ENCODE data around the gene ZNF536. TPM values are rescaled to one million over a fixed set of nuclear protein-coding genes. Genes with fewer than 3 reads are reported as not detected.

Gene ZNF536
- total RNA-seq, 4 donors from 2014 or later = 0.44 to 7.4 (median 0.88) TPM

DNA sequence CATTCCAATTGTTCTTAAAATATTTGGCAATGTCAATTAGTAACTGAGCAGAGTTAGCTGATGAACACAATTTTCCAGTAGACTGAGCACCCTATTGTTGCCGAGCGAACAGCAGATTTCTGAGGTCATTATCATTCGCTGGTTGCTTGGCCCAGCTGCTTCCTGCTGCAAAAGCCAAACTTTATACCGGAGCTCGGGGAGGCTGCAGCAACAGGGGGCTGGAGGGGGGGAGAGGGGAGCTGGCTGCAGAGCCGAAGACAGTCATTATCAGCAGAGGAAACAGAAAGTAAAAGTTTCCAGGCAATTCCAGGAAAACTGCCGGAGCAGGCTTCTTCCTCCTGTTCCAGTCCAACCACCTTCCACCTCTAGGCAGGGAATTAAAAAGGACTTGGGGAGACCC is 77.9 kb downstream of the ZNF536 start:
- DNase-seq = no peak
- Histone ChIP-seq H3K4me1 (peaks cover 0 to 26% (median 0%) of the 10 kb centered on the region in 3 donors), H3K27ac (peak overlapping the region in 3 of 4 donors; percentile 44 to 61 (median 59)), H3K4me3 (peak overlapping the region; percentile 8 to 61 (median 35)), H3K27me3 (no peaks in the 10 kb centered on the region), H3K36me3 (no peaks in the 10 kb centered on the region), H3K9me3 (no peaks in the 10 kb centered on the region)
- intact Hi-C loops (cut with DNase I) = no loop called here
- TF ChIP-seq, protein P1, sequence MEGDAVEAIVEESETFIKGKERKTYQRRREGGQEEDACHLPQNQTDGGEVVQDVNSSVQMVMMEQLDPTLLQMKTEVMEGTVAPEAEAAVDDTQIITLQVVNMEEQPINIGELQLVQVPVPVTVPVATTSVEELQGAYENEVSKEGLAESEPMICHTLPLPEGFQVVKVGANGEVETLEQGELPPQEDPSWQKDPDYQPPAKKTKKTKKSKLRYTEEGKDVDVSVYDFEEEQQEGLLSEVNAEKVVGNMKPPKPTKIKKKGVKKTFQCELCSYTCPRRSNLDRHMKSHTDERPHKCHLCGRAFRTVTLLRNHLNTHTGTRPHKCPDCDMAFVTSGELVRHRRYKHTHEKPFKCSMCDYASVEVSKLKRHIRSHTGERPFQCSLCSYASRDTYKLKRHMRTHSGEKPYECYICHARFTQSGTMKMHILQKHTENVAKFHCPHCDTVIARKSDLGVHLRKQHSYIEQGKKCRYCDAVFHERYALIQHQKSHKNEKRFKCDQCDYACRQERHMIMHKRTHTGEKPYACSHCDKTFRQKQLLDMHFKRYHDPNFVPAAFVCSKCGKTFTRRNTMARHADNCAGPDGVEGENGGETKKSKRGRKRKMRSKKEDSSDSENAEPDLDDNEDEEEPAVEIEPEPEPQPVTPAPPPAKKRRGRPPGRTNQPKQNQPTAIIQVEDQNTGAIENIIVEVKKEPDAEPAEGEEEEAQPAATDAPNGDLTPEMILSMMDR (IDR thresholded peaks at IDR 0.05) = no peak
- TF ChIP-seq POLR2A (IDR thresholded peaks at IDR 0.05) = no peak
- 2 to 5% methylated on average over 7 of the region's 7 CpGs for WGBS, 2 donors

- DNase-seq = no peak
Observed at GRCh38 chr19:30450835-30451321, 78.7 kb downstream of the ZNF536 start.

GRCh38 chr19:30452931-30453330 is 80.7 kb downstream of the ZNF536 start:
- no peak for TF ChIP-seq POLR2A (IDR thresholded peaks at IDR 0.05)
- TF ChIP-seq, protein P1 (IDR thresholded peaks at IDR 0.05) = no peak
- 77 to 100% methylated on average over 1 to 4 of the region's 7 CpGs for WGBS, 2 donors
- no peak overlapping the region for H3K4me3 ChIP-seq
- H3K27ac ChIP-seq = no peak overlapping the region
- no peaks in the 10 kb centered on the region for H3K9me3 ChIP-seq
- intact Hi-C loops (cut with DNase I) = no loop called here
- no peak for DNase-seq
- H3K36me3 ChIP-seq = no peaks in the 10 kb centered on the region
- no peaks in the 10 kb centered on the region for H3K27me3 ChIP-seq
- H3K4me1 ChIP-seq = peaks cover 0 to 26% (median 0%) of the 10 kb centered on the region in 3 donors

More at GRCh38 chr19:30450835-30451321, 78.7 kb downstream of the ZNF536 start:
- H3K4me3 ChIP-seq = peak overlapping the region; percentile 8 to 61 (median 35)
- H3K27ac ChIP-seq = peak overlapping the region in 3 of 4 donors; percentile 15 to 61 (median 59)
- intact Hi-C loops (cut with DNase I) = no loop called here
- no peaks in the 10 kb centered on the region for H3K36me3 ChIP-seq
- no peaks in the 10 kb centered on the region for H3K9me3 ChIP-seq
- TF ChIP-seq, protein P1 (IDR thresholded peaks at IDR 0.05) = no peak
- TF ChIP-seq POLR2A (IDR thresholded peaks at IDR 0.05) = no peak
- H3K4me1 ChIP-seq = peaks cover 0 to 26% (median 0%) of the 10 kb centered on the region in 3 donors
- no peaks in the 10 kb centered on the region for H3K27me3 ChIP-seq
- 60 to 76% methylated on average over 9 to 19 of the region's 31 CpGs for WGBS, 2 donors

DNA sequence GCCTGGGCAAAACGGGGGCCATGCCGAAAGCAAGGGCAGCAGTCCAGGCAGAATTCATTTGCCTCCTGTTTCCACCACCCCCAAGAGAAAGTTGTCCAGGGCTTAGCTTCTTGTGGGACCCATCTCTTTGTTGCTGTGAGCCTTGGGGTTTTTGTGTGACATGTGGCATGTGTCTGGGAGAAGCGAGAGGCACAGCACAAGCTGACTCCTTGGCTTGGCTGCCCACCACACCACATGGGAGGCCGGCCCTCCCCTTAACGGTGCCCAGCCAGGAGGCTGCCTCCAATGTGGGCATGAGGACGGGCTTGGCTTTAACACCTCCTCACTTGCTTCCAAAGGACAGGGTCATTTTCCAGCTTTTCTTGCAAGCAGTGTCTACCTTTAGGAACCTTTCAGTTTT is 81.6 kb downstream of the ZNF536 start:
- no peaks in the 10 kb centered on the region for H3K27me3 ChIP-seq
- 50 to 77% methylated on average over 2 to 5 of the region's 6 CpGs for WGBS, 2 donors
- TF ChIP-seq POLR2A (IDR thresholded peaks at IDR 0.05) = no peak
- TF ChIP-seq, protein P1 (IDR thresholded peaks at IDR 0.05) = no peak

GRCh38 chr19:30455881-30456280 is 83.7 kb downstream of the ZNF536 start:
- Histone ChIP-seq H3K27ac (no peak overlapping the region), H3K27me3 (no peaks in the 10 kb centered on the region), H3K36me3 (no peaks in the 10 kb centered on the region), H3K4me1 (peaks cover 0 to 2% (median 0%) of the 10 kb centered on the region in 3 donors), H3K9me3 (no peaks in the 10 kb centered on the region), H3K4me3 (no peak overlapping the region)
- TF ChIP-seq POLR2A (IDR thresholded peaks at IDR 0.05) = no peak
- TF ChIP-seq, protein P1 (IDR thresholded peaks at IDR 0.05) = no peak
- no peak for DNase-seq
- WGBS, 2 donors = 75 to 77% methylated on average over 1 of the region's 1 CpG
- intact Hi-C loops (cut with DNase I) = no loop called here

More for the DNA sequence above, 81.6 kb downstream of the ZNF536 start:
- DNase-seq = no peak
- H3K4me3 ChIP-seq = no peak overlapping the region
- H3K27ac ChIP-seq = no peak overlapping the region
- peaks cover 0 to 21% (median 0%) of the 10 kb centered on the region in 3 donors for H3K4me1 ChIP-seq
- H3K36me3 ChIP-seq = no peaks in the 10 kb centered on the region
- intact Hi-C loops (cut with DNase I) = no loop called here
- no peaks in the 10 kb centered on the region for H3K9me3 ChIP-seq

Data from esophagus squamous epithelium (tissue), 5 donors.